Panc1 (cell line): ENCODE data around the gene PSMB5. TPM values are rescaled to one million over a fixed set of nuclear protein-coding genes. Genes with fewer than 3 reads are reported as not detected.
A peak's percentile ranks its signal among the peaks of the same experiment; 100 is the strongest.
"Not testable (repeated sequence)": the region's sequence is repeated elsewhere in the genome, so short reads cannot be mapped to it uniquely, and the experiment has no call there.

Experiments
- ATAC-seq: fragments of 200-7000 bp; cut with Tn5 transposase; 2 replicates; pipeline ENCODE4 v1.9.1; 2020; ENCODE audit warnings: mild to moderate bottlenecking, moderate library complexity
- BruUV-seq: library from RNA; stranded (reverse); fragments of 400-500 nt; replicated peaks from 2 replicates; lab custom pipeline; 2021; lab: Mats Ljungman, UMichigan
- CTCF ChIA-PET: fragments of 300-600 bp; sonication (Branson Sonifier 250); formaldehyde crosslinking; loops from one replicate; lab custom pipeline; 2022; ENCODE audit warnings: antibody characterized with exemption; lab: Charles Lee
- POLR2A ChIA-PET: fragments of 300-600 bp; sonication (Branson Sonifier 250); formaldehyde crosslinking; loops from one replicate; lab custom pipeline; 2022; ENCODE audit warnings: antibody characterized with exemption; lab: Charles Lee
- DNase-seq: peaks from one replicate; pipeline ENCODE4 v3.0.0-alpha.2; 2010; ENCODE audit warnings: low read depth, low spot score
- H3K27ac ChIP-seq: 2 replicates; pipeline ENCODE4 v1.5.1; 2011; ENCODE audit warnings: mild to moderate bottlenecking, low read length, inconsistent platforms
- H3K27me3 ChIP-seq: fragments of 200-500 bp; sonication (Bioruptor generic); 2 replicates; pipeline ENCODE4 v1.6.0; 2014; ENCODE audit warnings: low read length, inconsistent platforms; ENCODE audit not compliant: control insufficient read depth, insufficient read depth
- H3K36me3 ChIP-seq: fragments of 200-500 bp; sonication (Bioruptor generic); 2 replicates; pipeline ENCODE4 v1.5.1; 2014; ENCODE audit warnings: inconsistent platforms, mild to moderate bottlenecking, low read length, moderate library complexity; ENCODE audit not compliant: control insufficient read depth, insufficient read depth
- H3K4me1 ChIP-seq: 2 replicates; pipeline ENCODE4 v1.5.1; 2011; ENCODE audit warnings: inconsistent platforms, mild to moderate bottlenecking, low read length, moderate library complexity; ENCODE audit not compliant: control insufficient read depth, insufficient read depth
- H3K4me3 ChIP-seq, 2 experiments: 2 replicates each; pipeline ENCODE4 v1.5.1; 2011 to 2012; ENCODE audit warnings: low read depth in 2 of 2, low read length in 2 of 2, mild to moderate bottlenecking in 2 of 2, inconsistent platforms in 1 of 2, moderate library complexity in 1 of 2
- H3K9me3 ChIP-seq: fragments of 200-500 bp; sonication (Bioruptor generic); 2 replicates; pipeline ENCODE4 v1.5.1; 2014; ENCODE audit warnings: low read depth, mild to moderate bottlenecking, inconsistent platforms, low read length, moderate library complexity; ENCODE audit not compliant: control insufficient read depth, insufficient read depth
- CTCF ChIP-seq: fragments of 450-650 bp; IDR thresholded peaks from 2 replicates; pipeline ENCODE4 v1.5.1; 2017; ENCODE audit warnings: mild to moderate bottlenecking
- POLR2AphosphoS5 ChIP-seq: IDR thresholded peaks from 2 replicates; pipeline ENCODE4 v1.6.1; 2012; ENCODE audit warnings: mild to moderate bottlenecking, low read depth, low read length, moderate library complexity
- REST ChIP-seq, 2 experiments: IDR thresholded peaks; 2 replicates each; pipeline ENCODE4 v1.6.1; 2011 to 2012; ENCODE audit warnings: low read depth in 2 of 2, control low read depth in 1 of 2, low read length in 1 of 2, mild to moderate bottlenecking in 1 of 2, moderate library complexity in 1 of 2; ENCODE audit not compliant: insufficient read depth in 1 of 2
- SIN3A ChIP-seq: IDR thresholded peaks from 2 replicates; pipeline ENCODE4 v1.6.1; 2012; ENCODE audit warnings: low read depth, mild to moderate bottlenecking, low read length, moderate library complexity, borderline replicate concordance; ENCODE audit not compliant: insufficient read depth
- TCF7L2 ChIP-seq: IDR thresholded peaks from 2 replicates; pipeline ENCODE4 v1.6.1; 2011; ENCODE audit warnings: mild to moderate bottlenecking, low read depth, low read length, inconsistent platforms
- in situ Hi-C: cut with HindIII; loops from 2 replicates; pipeline ENCODE4 v1.10.0; 2016; ENCODE audit warnings: low sequenced_read_pairs, low pct_unique_long_range_greater_than_20kb
- intact Hi-C: fragments of 100-400 bp; cut with micrococcal nuclease; formaldehyde crosslinking; loops from one replicate; pipeline ENCODE4 v1.10.0; 2022; ENCODE audit not compliant: unreplicated experiment
- total RNA-seq: library from RNA; stranded (reverse); gene quantifications from one replicate; pipeline ENCODE4 v1.2.1, GENCODE V29; 2021; ENCODE audit not compliant: unreplicated experiment

PSMB5 gene
- total RNA-seq, 1 experiment from 2014 or later, result 149 TPM

- ChIA-PET POLR2A (no interaction called here), CTCF (interaction anchor here (1.0 to 1.1 kb wide), 3 partner anchors 12 to 63 kb away, joined by 3 to 4 read pairs (median 4); no protein-coding TSS in a partner anchor)
- H3K27ac ChIP-seq, result peak overlapping the region; percentile 97
- H3K27me3 ChIP-seq, result no peaks in the 10 kb centered on the region
- ATAC-seq, result no peak
- TSS peak; percentile 10 for BruUV-seq
- H3K4me3 ChIP-seq, result peak overlapping the region; percentile 66 to 76; a peak in 3 of 4 replicates
- intact Hi-C loops (no loop called here), in situ Hi-C loops (no loop called here)
- no peaks in the 10 kb centered on the region; the same call in 1 of the 2 replicates for H3K36me3 ChIP-seq
- no peaks in the 10 kb centered on the region for H3K9me3 ChIP-seq
- H3K4me1 ChIP-seq, result peaks cover 22% of the 10 kb centered on the region
- no peak for DNase-seq
- no peak for TF ChIP-seq POLR2AphosphoS5
- no peak for TF ChIP-seq CTCF
- no peak for TF ChIP-seq SIN3A
- no peak for TF ChIP-seq TCF7L2
Measured at GRCh38 chr14:23005451-23006187, 29.1 kb downstream of the PSMB5 start.

- ATAC-seq, H3K4me3 ChIP-seq, in situ Hi-C loops, CTCF ChIA-PET, H3K9me3 ChIP-seq, H3K27me3 ChIP-seq, H3K36me3 ChIP-seq, H3K27ac ChIP-seq, DNase-seq, intact Hi-C loops, BruUV-seq: not testable (repeated sequence)
- POLR2A ChIA-PET, result interaction anchor here (0.7 kb wide), 1 partner anchor 38 kb away, joined by 7 read pairs; the partner anchor contains the start of gene PSMB11
- H3K4me1 ChIP-seq, result peaks cover 19% of the 10 kb centered on the region
Measured at GRCh38 chr14:23004274-23004673, 30.4 kb downstream of the PSMB5 start.

GRCh38 chr14:23002592-23002991, 32.1 kb downstream of the PSMB5 start:
- Histone ChIP-seq H3K4me3 (no peak overlapping the region), H3K27ac (no peak overlapping the region), H3K4me1 (peaks cover 13% of the 10 kb centered on the region), H3K9me3 (no peaks in the 10 kb centered on the region), H3K27me3 (no peaks in the 10 kb centered on the region), H3K36me3 (no peaks in the 10 kb centered on the region; the same call in 1 of the 2 replicates)
- POLR2A ChIA-PET, result no interaction called here
- TF ChIP-seq POLR2AphosphoS5 (no peak), TCF7L2 (no peak), SIN3A (no peak), REST (IDR thresholded peaks at IDR 0.05; ENCODE audit: insufficient read depth in 1 of 2, low read depth in 2 of 2, low read length in 1 of 2) (no peak), CTCF (no peak)
- BruUV-seq, result no TSS peak
- in situ Hi-C loops (no loop called here), intact Hi-C loops (no loop called here)
- ATAC-seq (no peak), DNase-seq (no peak)
- CTCF ChIA-PET, result no interaction called here
